ENCODE results near the gene FSIP1.

DNA sequence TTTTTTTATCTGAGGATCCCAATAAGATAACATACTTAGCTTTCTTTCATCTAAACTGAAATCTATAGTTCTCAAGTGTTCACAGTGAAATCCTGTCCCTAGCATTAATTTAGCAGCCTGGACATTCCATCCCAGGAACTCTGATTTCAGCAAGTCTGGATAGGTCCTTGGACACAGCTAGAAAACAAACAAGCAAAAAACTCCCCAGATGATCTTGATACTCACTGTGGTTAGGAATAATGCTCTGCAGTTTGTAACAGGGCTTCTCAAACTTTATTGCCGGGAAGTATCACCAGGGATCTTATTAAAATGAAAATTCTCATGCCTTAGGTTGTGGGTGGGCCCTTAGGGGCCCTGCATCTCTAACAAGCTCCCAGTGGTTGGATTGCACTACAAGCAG lies 177.5 kb downstream of the FSIP1 start:
- no peak for TF ChIP-seq POLR2A (IDR thresholded peaks at IDR 0.05)
- TF ChIP-seq, protein P1, sequence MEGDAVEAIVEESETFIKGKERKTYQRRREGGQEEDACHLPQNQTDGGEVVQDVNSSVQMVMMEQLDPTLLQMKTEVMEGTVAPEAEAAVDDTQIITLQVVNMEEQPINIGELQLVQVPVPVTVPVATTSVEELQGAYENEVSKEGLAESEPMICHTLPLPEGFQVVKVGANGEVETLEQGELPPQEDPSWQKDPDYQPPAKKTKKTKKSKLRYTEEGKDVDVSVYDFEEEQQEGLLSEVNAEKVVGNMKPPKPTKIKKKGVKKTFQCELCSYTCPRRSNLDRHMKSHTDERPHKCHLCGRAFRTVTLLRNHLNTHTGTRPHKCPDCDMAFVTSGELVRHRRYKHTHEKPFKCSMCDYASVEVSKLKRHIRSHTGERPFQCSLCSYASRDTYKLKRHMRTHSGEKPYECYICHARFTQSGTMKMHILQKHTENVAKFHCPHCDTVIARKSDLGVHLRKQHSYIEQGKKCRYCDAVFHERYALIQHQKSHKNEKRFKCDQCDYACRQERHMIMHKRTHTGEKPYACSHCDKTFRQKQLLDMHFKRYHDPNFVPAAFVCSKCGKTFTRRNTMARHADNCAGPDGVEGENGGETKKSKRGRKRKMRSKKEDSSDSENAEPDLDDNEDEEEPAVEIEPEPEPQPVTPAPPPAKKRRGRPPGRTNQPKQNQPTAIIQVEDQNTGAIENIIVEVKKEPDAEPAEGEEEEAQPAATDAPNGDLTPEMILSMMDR (IDR thresholded peaks at IDR 0.05): no peak
- no peak for TF ChIP-seq POLR2AphosphoS5 (IDR thresholded peaks at IDR 0.05)

Data from gastroesophageal sphincter (tissue), 3 donors.